ENCODE measurements around the gene ABHD16B.

ABHD16B gene

DNA sequence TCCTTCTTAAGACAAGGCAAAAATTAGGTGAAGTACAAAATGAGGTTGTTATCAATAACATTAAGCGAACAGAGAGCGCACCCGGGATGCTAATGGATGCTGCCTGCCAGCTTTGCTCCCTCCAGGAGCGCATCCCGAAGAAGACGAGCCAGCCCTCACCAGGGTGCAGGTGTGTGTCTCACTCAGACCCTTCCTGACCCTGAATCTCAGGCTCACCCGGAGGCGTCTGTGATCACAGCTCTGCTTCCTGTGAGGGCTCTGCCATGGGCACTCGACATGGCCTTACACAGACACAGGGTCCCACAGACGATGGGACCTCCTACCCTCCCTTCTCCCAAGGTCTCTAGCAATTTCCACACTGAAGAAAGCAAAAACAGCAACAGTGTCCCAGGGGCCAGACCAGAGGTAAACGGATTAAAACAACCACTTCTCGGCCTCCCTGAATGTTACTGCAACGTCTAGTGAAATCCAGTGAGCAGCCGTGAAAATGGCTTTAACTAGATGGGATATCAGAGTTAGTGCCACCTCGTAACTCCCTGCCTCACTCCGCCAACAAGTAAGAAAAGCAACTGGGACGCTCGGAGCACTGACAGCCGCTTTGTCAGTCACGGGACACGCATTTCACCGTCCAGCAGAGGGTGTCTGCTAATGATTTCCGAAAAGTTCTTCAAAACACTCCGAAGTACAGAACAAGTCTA, 41.9 kb upstream of the ABHD16B start:
- Histone ChIP-seq H2AFZ (ENCODE audit: low read length) (no peak overlapping the region), H3K4me1 (ENCODE audit: insufficient read depth, low read length, severe bottlenecking) (peaks cover 6% of the 10 kb centered on the region), H3K4me2 (ENCODE audit: low read length) (peak overlapping the region; percentile 48; the same call in 1 of the 2 replicates), H3K4me3 (ENCODE audit: low read depth, low read length, poor library complexity, severe bottlenecking) (peak overlapping the region; percentile 32), H3K36me3 (ENCODE audit: insufficient read depth, low read length) (no peaks in the 10 kb centered on the region), H4K20me1 (ENCODE audit: insufficient read depth, low read length) (no peaks in the 10 kb centered on the region), H3K9me3 (ENCODE audit: low read length) (no peaks in the 10 kb centered on the region), H3K27me3 (ENCODE audit: insufficient read depth, low read length) (no peaks in the 10 kb centered on the region), H3K9me2 (ENCODE audit: low read depth, low read length) (no peaks in the 10 kb centered on the region), H3K9ac (ENCODE audit: low read length) (no peak overlapping the region), H3F3A (ENCODE audit: insufficient read depth, low read length) (no peaks in the 10 kb centered on the region), H3K27ac (ENCODE audit: low read depth, low read length, poor library complexity, severe bottlenecking) (no peak overlapping the region), H3K79me2 (ENCODE audit: insufficient read depth, low read length) (no peaks in the 10 kb centered on the region)
- TF ChIP-seq EZH2 (IDR thresholded peaks at IDR 0.05; ENCODE audit: borderline replicate concordance, low read length) = no peak
- peak; percentile 41; the same call in 1 of the 2 replicates for TF ChIP-seq CTCF (IDR thresholded peaks at IDR 0.05; ENCODE audit: low read length)

DNA sequence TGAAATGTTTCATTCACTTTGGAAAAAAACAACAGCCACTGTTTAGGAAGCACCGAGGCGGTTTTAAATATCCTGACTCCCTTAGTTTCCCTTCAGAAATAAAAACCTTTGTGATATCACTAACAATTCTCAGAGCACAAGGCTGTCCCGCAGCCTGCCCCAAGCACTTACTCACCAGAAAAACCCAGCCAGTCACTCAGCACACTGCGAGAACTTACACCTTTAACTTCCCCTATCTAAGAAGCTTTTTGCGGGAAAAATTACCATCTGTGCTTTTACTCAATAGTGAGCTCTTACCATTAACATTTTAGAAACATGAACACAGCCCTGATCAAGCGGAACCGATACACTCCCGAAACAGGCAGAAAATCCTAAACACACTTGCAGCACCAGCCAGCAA, 39.5 kb upstream of the ABHD16B start:
- Histone ChIP-seq H3K27me3 (ENCODE audit: insufficient read depth, low read length) (no peaks in the 10 kb centered on the region; the same call in 1 of the 2 replicates), H3K9ac (ENCODE audit: low read length) (no peak overlapping the region), H3K36me3 (ENCODE audit: insufficient read depth, low read length) (no peaks in the 10 kb centered on the region), H4K20me1 (ENCODE audit: insufficient read depth, low read length) (no peaks in the 10 kb centered on the region), H3K9me3 (ENCODE audit: low read length) (no peaks in the 10 kb centered on the region), H3K4me3 (ENCODE audit: low read depth, low read length, poor library complexity, severe bottlenecking) (no peak overlapping the region), H3K9me2 (ENCODE audit: low read depth, low read length) (no peaks in the 10 kb centered on the region), H3K27ac (ENCODE audit: low read depth, low read length, poor library complexity, severe bottlenecking) (no peak overlapping the region), H3K4me2 (ENCODE audit: low read length) (no peak overlapping the region), H3K79me2 (ENCODE audit: insufficient read depth, low read length) (no peaks in the 10 kb centered on the region), H3K4me1 (ENCODE audit: insufficient read depth, low read length, severe bottlenecking) (peaks cover 6% of the 10 kb centered on the region), H2AFZ (ENCODE audit: low read length) (no peak overlapping the region), H3F3A (ENCODE audit: insufficient read depth, low read length) (no peaks in the 10 kb centered on the region)
- TF ChIP-seq CTCF (IDR thresholded peaks at IDR 0.05; ENCODE audit: low read length) (no peak), EZH2 (IDR thresholded peaks at IDR 0.05; ENCODE audit: borderline replicate concordance, low read length) (no peak)

DNA sequence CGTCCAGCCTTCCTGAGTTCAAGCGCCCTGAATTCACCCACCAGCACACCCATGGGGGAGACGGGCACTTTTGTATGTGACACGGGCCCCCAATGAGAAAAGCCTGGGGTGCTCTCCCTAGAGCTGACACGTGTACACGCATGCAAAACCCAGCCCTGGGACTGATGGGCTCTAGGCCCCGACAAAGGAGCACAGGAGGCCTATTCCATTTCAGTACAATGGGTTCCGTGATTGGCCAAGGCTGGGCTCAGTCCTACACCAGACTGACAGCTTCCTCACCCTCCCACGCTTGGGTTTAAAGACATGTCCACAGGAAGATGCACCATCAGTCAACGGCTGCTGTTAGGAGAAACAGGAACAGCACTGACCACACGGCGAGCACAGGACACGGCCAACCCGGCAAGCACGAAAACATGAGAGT, 39.0 kb upstream of the ABHD16B start:
- H2AFZ ChIP-seq (ENCODE audit: low read length) = no peak overlapping the region
- H3K27ac ChIP-seq (ENCODE audit: low read depth, low read length, poor library complexity, severe bottlenecking) = no peak overlapping the region
- peaks cover 6% of the 10 kb centered on the region for H3K4me1 ChIP-seq (ENCODE audit: insufficient read depth, low read length, severe bottlenecking)
- no peaks in the 10 kb centered on the region for H3K9me3 ChIP-seq (ENCODE audit: low read length)
- H3K4me2 ChIP-seq (ENCODE audit: low read length) = no peak overlapping the region
- no peaks in the 10 kb centered on the region for H3K9me2 ChIP-seq (ENCODE audit: low read depth, low read length)
- no peaks in the 10 kb centered on the region for H4K20me1 ChIP-seq (ENCODE audit: insufficient read depth, low read length)
- no peaks in the 10 kb centered on the region for H3K79me2 ChIP-seq (ENCODE audit: insufficient read depth, low read length)
- H3K4me3 ChIP-seq (ENCODE audit: low read depth, low read length, poor library complexity, severe bottlenecking) = no peak overlapping the region
- no peaks in the 10 kb centered on the region for H3F3A ChIP-seq (ENCODE audit: insufficient read depth, low read length)
- TF ChIP-seq CTCF (IDR thresholded peaks at IDR 0.05; ENCODE audit: low read length) = no peak
- TF ChIP-seq EZH2 (IDR thresholded peaks at IDR 0.05; ENCODE audit: borderline replicate concordance, low read length) = no peak
- H3K36me3 ChIP-seq (ENCODE audit: insufficient read depth, low read length) = no peaks in the 10 kb centered on the region
- peaks cover 3% of the 10 kb centered on the region; the same call in 1 of the 2 replicates for H3K27me3 ChIP-seq (ENCODE audit: insufficient read depth, low read length)
- no peak overlapping the region for H3K9ac ChIP-seq (ENCODE audit: low read length)
